ENCODE results near the gene TPRG1L.

TPRG1L gene

DNA sequence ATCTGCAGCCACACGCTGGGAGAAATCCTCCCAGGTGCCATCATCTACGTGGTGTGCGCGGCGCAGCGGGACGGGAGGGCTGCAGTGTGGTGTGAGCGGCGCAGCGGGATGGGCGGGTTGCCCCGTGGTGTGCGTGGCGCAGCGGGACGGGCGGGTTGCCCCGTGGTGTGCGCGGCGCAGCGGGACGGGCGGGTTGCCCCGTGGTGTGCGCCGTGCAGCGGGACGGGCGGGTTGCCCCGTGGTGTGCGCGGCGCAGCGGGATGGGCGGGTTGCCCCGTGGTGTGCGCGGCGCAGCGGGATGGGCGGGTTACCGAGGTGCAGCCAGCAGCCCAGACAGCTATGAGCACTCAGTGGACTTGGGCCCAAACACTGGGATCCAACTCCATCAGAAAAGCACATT, 20.4 kb downstream of the TPRG1L start:
- TF ChIP-seq, protein P1, sequence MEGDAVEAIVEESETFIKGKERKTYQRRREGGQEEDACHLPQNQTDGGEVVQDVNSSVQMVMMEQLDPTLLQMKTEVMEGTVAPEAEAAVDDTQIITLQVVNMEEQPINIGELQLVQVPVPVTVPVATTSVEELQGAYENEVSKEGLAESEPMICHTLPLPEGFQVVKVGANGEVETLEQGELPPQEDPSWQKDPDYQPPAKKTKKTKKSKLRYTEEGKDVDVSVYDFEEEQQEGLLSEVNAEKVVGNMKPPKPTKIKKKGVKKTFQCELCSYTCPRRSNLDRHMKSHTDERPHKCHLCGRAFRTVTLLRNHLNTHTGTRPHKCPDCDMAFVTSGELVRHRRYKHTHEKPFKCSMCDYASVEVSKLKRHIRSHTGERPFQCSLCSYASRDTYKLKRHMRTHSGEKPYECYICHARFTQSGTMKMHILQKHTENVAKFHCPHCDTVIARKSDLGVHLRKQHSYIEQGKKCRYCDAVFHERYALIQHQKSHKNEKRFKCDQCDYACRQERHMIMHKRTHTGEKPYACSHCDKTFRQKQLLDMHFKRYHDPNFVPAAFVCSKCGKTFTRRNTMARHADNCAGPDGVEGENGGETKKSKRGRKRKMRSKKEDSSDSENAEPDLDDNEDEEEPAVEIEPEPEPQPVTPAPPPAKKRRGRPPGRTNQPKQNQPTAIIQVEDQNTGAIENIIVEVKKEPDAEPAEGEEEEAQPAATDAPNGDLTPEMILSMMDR (conservative IDR thresholded peaks at IDR 0.05; ENCODE audit: low read depth, low read length), result no peak
- no peak overlapping the region for H3K4me3 ChIP-seq (ENCODE audit: low read depth, low read length)
- no peak for DNase-seq (ENCODE audit: low read depth)

DNA sequence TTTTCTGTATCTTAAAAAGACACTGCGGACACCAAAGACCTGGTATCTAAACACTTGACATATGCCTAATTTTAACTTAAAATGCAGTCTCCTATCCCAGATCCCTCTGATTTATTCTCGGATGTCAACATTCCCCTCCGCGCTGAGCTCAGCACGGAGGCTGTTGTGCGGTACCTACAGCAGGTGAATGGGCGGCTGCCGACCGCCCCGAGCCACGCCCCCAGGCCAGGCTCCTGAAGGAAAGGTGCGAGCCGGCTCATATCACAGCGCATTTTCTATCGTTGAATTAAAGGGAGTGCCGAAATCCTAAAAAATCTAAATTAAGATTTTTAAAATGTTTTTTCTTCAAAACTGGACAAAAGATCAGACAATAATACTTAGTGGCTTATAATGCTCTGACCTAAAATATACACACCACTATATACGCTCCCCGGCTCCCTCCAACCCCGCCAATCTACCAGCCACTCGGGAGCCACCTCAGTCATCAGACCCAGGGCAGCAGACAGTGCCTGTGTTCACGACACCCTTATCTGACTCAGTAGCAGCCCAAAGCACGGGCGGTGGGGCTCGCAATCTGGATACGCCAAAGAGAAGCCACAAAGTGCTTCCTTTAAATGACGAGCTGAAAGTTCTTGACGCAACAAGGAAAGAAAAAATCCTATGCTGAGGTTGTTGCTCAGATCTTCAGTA, 21.0 kb downstream of the TPRG1L start:
- TF ChIP-seq, protein P1 (conservative IDR thresholded peaks at IDR 0.05; ENCODE audit: low read depth, low read length), result no peak
- no peak for DNase-seq (ENCODE audit: low read depth)

DNA sequence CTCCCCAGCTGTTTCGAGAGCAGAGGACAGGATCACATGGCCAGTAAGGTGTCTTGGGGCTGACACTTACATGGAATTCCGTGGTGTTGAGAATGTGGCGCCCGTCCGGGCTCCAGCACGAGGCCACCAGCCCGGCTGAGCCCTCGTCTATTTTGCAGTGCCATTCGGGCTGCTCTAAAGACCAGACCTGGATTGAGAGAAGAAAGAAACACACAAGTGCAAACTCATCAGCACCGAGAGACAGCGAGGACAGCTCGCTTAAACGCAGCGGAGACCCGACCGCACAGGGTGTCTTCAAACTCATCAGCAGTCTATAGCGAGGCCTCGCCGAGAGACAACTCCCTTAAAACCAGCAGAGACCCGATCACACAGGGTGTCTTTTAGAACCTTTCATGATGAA, 21.8 kb downstream of the TPRG1L start:
- TF ChIP-seq, protein P1 (conservative IDR thresholded peaks at IDR 0.05; ENCODE audit: low read depth, low read length), result no peak
- DNase-seq (ENCODE audit: low read depth), result no peak
- no peak overlapping the region for H3K4me3 ChIP-seq (ENCODE audit: low read depth, low read length)

More for the DNA sequence above, 21.0 kb downstream of the TPRG1L start:
- no peak overlapping the region for H3K4me3 ChIP-seq (ENCODE audit: low read depth, low read length)

DNA sequence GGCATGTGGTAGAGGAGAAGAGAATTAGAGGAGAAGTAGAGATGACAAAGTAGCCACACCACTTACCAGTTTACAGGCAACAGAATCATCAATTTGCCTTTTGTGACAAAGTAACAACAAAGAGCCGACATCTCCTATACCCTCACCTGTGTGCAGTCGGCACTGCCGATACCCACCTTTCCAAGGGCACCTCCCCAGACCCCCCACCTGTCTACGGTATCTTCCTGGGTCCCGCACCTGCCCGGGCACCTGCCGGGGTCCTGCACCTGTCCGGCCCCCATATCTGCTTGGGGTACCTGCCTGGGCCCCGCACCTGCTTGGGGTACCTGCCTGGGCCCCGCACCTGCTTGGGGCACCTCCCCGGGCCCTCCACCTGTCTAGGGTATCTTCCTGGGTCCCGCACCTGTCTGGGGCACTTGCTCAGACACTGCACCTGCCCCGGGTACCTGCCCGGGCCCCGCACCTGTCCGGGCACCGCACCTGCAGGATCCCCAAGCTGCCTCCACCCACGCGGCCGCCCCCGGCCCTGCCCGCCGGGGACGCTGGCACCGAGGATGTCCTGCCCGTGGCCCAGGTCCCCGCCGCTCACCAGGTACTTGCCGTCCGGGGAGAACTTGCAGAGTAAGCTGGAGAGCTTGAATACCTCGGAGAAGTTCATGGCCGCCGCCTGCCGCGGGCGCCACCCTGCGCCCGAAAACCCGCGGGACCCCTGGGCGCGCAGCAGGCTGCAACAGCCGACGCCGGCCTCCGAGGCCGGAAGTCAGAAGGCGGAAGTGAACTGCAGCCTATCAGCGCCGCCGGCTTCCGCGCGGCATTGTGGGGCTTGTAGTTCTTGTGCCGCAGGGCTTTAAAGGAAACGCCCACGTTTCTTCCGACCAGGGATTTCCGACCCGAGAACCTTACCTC, 24.8 kb downstream of the TPRG1L start, which contains the start of gene WRAP73:
WRAP73 (minus strand) TSS at position 762 of the 906 bp plus-strand sequence; CDS start at position 658, 104 bp downstream.
- DNase-seq (ENCODE audit: low read depth), result peak; percentile 93
- peak within 1 kb of the TSS; percentile 83 for H3K4me3 ChIP-seq (ENCODE audit: low read depth, low read length)
- TF ChIP-seq, protein P1 (conservative IDR thresholded peaks at IDR 0.05; ENCODE audit: low read depth, low read length), result no peak

DNA sequence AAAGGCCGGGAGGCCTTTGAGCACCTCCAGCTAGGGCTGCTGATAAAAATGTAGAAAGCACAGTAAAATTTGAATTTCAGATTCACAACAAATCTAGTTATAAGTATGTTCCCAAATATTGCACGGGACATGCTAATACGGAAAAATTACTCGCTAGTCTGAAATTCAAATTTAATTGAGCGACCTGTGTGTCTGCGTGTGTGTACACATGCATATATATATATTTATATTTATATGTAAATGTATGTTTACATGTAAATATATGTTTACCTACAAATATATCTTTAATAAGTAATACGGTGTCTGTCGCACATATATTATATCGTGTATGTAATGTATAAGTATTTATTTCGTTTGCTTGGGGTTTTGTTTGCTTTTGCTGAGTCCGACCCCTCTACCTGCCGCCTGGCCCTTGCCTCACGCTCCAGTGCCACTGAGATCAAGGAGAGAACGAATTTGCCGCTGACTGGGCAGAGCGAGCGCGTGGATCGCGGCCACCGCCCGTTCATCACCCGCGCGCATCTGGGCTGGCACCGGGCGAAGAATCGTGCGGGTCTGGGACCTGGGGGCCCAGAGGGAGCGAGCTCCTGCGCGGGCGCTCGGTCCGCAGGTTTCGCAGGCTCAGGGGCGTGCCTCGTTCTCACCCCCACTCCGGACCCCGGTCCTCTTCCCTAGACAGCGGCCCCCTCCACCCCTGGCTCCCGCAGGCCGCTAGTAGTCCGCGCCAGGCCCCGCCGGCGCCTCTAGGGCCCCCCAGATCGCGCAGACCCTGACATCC, 25.6 kb downstream of the TPRG1L start:
- peak overlapping the region; percentile 83 for H3K4me3 ChIP-seq (ENCODE audit: low read depth, low read length)
- TF ChIP-seq, protein P1 (conservative IDR thresholded peaks at IDR 0.05; ENCODE audit: low read depth, low read length), result no peak
- no peak for DNase-seq (ENCODE audit: low read depth)

DNA sequence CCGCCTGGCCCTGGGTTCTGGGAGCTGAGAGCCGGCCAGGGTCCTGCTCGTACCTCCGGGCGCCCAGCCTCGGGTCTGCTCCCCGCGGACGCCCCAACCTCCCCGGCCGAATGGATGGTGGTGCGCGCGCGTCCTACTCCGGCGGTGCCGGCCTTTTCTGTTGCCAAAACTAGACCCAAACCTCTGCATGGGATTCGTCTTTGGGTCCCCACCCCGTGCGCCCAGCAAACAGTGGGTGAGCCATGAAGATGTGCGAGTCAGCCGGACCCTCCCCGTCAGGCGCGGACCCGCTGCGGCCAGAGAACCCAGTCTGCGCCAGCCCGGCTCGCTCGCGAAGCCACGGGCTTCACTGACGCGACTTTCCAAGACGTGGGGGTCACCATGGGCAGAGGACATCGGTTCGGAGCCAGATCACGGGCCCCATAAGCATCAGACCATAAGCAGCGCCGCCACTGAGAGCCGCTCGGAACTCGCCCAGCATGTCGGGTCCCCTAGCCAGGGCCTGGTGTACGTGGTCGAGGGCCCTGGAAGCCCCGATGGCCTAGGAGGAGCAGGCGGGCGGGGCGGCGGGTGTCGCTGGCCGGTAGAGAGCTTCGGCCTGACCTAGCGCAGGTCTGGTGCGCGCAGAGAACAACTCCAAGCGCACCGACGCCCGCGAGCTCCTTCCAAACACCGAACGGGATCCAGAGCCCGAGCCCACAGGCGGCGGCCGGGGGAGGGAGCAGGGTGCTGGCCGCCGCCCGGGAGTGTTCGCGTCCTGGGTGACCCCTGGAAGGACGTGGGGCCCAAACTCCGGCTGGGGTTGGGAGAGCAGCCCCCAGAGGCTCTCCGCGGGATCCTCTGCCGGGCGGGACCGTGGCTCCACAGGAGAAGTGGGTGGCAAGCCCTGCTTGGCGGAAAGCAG, 26.5 kb downstream of the TPRG1L start:
- no peak for DNase-seq (ENCODE audit: low read depth)
- no peak overlapping the region for H3K4me3 ChIP-seq (ENCODE audit: low read depth, low read length)
- TF ChIP-seq, protein P1 (conservative IDR thresholded peaks at IDR 0.05; ENCODE audit: low read depth, low read length), result no peak

All from choroid plexus epithelial cell (primary cell).